MCF 10A (cell line): ENCODE measurements around the gene CHMP6. TPM values are rescaled to one million over a fixed set of nuclear protein-coding genes. Genes with fewer than 3 reads are reported as not detected.

ENCODE experiments used
- BruUV-seq: library from RNA; stranded (reverse); fragments of 400-500 nt; replicated peaks from 2 replicates; lab custom pipeline; 2021; lab: Mats Ljungman, UMichigan
- CTCF ChIA-PET: fragments of 300-600 bp; sonication (Branson Sonifier 250); formaldehyde crosslinking; extraction: SDS; loops from one replicate; lab custom pipeline; 2021; ENCODE audit warnings: antibody characterized with exemption, inconsistent platforms; lab: Yijun Ruan, JAX
- POLR2A ChIA-PET: fragments of 300-600, 350-650 bp; sonication (Branson Sonifier 250); formaldehyde crosslinking; extraction: SDS; loops from one replicate; lab custom pipeline; 2020; ENCODE audit warnings: antibody characterized with exemption, inconsistent platforms; lab: Yijun Ruan, JAX
- DNase-seq: peaks from one replicate; pipeline ENCODE4 v3.0.0-alpha.2; 2018; ENCODE audit not compliant: unreplicated experiment
- H3K27ac Mint-ChIP-seq: one replicate; pipeline ENCODE4 v1.8.0; 2022; ENCODE audit warnings: mild to moderate bottlenecking, low read depth, mixed read lengths; ENCODE audit not compliant: unreplicated experiment
- H3K27me3 Mint-ChIP-seq: one replicate; pipeline ENCODE4 v1.8.0; 2022; ENCODE audit warnings: mixed read lengths; ENCODE audit not compliant: insufficient read depth, unreplicated experiment
- H3K36me3 Mint-ChIP-seq: one replicate; pipeline ENCODE4 v1.8.0; 2022; ENCODE audit warnings: mild to moderate bottlenecking, moderate library complexity, mixed read lengths; ENCODE audit not compliant: insufficient read depth, unreplicated experiment
- H3K4me1 Mint-ChIP-seq: one replicate; pipeline ENCODE4 v1.8.0; 2022; ENCODE audit warnings: mixed read lengths; ENCODE audit not compliant: insufficient read depth, unreplicated experiment
- H3K4me3 Mint-ChIP-seq: one replicate; pipeline ENCODE4 v1.8.0; 2022; ENCODE audit warnings: mild to moderate bottlenecking, moderate library complexity, mixed read lengths; ENCODE audit not compliant: unreplicated experiment
- H3K9me3 Mint-ChIP-seq: one replicate; pipeline ENCODE4 v1.8.0; 2022; ENCODE audit warnings: mixed read lengths; ENCODE audit not compliant: unreplicated experiment
- CTCF ChIP-seq: fragments of 200-600 bp; IDR thresholded peaks from one replicate; pipeline ENCODE4 v1.8.0; 2022; ENCODE audit warnings: antibody characterized with exemption, mild to moderate bottlenecking; ENCODE audit not compliant: unreplicated experiment
- intact Hi-C: fragments of 100-400 bp; cut with micrococcal nuclease; formaldehyde crosslinking; loops from 2 replicates; pipeline ENCODE4 v1.14.1; 2022
- total RNA-seq: library from RNA; stranded (reverse); gene quantifications from 2 replicates; pipeline ENCODE4 v1.2.3, GENCODE V29; 2022

The CHMP6 gene
- total RNA-seq, 1 experiment from 2014 or later = 19.5 TPM

- TF ChIP-seq CTCF = peak; percentile 95
- no peaks in the 10 kb centered on the region for H3K36me3 Mint-ChIP-seq
- POLR2A ChIA-PET = interaction anchor here (0.7 kb wide), 1 partner anchor 554 kb away, joined by 3 read pairs; no protein-coding TSS in a partner anchor
- CTCF ChIA-PET = interaction anchor here (0.6 to 0.7 kb wide), 4 partner anchors 24 to 385 kb away, joined by 3 to 4 read pairs (median 4); no protein-coding TSS in a partner anchor
- H3K9me3 Mint-ChIP-seq = no peaks in the 10 kb centered on the region
- H3K27me3 Mint-ChIP-seq = peaks cover 16% of the 10 kb centered on the region
- H3K4me3 Mint-ChIP-seq = no peak overlapping the region
- no TSS peak for BruUV-seq
- peaks cover 11% of the 10 kb centered on the region for H3K4me1 Mint-ChIP-seq
- no peak for DNase-seq
- no peak overlapping the region for H3K27ac Mint-ChIP-seq
- intact Hi-C loops = loop anchor here (1.0 to 10.0 kb wide), 4 partner anchors 115 to 554 kb away; no protein-coding TSS in a partner anchor
Observed at GRCh38 chr17:80981062-80981902, 10.4 kb upstream of the CHMP6 start.

DNA sequence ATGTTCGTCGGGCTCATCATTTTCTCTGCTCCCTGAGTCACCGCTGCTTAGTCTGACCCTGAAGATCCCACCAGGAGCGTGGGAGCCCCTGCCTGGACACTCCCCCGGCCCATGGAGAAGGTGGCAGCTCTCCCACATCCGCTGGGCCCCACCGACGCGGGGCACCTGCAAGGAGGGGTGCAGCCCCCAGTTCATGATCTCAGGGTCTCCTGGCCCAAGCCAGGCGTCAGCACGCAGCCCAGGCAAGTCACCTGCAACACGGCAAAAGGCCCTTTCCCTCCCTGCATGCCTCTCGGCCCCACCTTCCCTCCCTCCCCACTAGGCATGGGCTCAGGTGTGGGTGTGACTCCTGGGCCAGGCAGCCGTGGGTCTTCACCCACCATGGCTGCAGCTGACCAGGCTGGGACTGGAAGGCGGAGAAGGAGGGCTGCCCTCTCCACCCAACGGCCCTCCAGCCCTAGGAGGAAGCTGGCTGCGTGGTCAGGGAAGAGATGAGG lies 9.7 kb upstream of the CHMP6 start:
- intact Hi-C loops = loop anchor here (1.0 to 10.0 kb wide), 4 partner anchors 116 to 555 kb away; no protein-coding TSS in a partner anchor
- H3K36me3 Mint-ChIP-seq = no peaks in the 10 kb centered on the region
- H3K9me3 Mint-ChIP-seq = no peaks in the 10 kb centered on the region
- no peak for DNase-seq
- POLR2A ChIA-PET = no interaction called here
- BruUV-seq = no TSS peak
- TF ChIP-seq CTCF = no peak
- peaks cover 16% of the 10 kb centered on the region for H3K27me3 Mint-ChIP-seq
- CTCF ChIA-PET = interaction anchor here (0.6 to 0.9 kb wide), 5 partner anchors 23 to 558 kb away, joined by 3 to 4 read pairs (median 4); no protein-coding TSS in a partner anchor
- no peak overlapping the region for H3K4me3 Mint-ChIP-seq
- H3K4me1 Mint-ChIP-seq = peaks cover 11% of the 10 kb centered on the region
- H3K27ac Mint-ChIP-seq = no peak overlapping the region

- Mint-ChIP-seq H3K27ac (no peak overlapping the region), H3K27me3 (peaks cover 16% of the 10 kb centered on the region), H3K4me1 (peaks cover 11% of the 10 kb centered on the region), H3K9me3 (no peaks in the 10 kb centered on the region), H3K36me3 (no peaks in the 10 kb centered on the region), H3K4me3 (no peak overlapping the region)
- ChIA-PET POLR2A (no interaction called here), CTCF (interaction anchor here (0.7 to 0.9 kb wide), 2 partner anchors 72 to 559 kb away, joined by 3 read pairs; no protein-coding TSS in a partner anchor)
- BruUV-seq = no TSS peak
- intact Hi-C loops = loop anchor here (5.0 to 10.0 kb wide), 2 partner anchors 122 to 555 kb away; no protein-coding TSS in a partner anchor
- DNase-seq = no peak
- no peak for TF ChIP-seq CTCF
Observed at GRCh38 chr17:80982426-80982974, 9.1 kb upstream of the CHMP6 start.

GRCh38 chr17:80983545-80983944 lies 8.1 kb upstream of the CHMP6 start:
- Mint-ChIP-seq H3K27me3 (peaks cover 16% of the 10 kb centered on the region), H3K27ac (no peak overlapping the region), H3K4me1 (peaks cover 11% of the 10 kb centered on the region), H3K4me3 (no peak overlapping the region), H3K9me3 (no peaks in the 10 kb centered on the region), H3K36me3 (no peaks in the 10 kb centered on the region)
- ChIA-PET POLR2A (no interaction called here), CTCF (interaction anchor here (0.7 kb wide), 1 partner anchor 1114 kb away, joined by 3 read pairs; no protein-coding TSS in a partner anchor)
- DNase-seq = no peak
- intact Hi-C loops = loop anchor here (5.0 to 10.0 kb wide), 2 partner anchors 121 to 556 kb away; no protein-coding TSS in a partner anchor
- TF ChIP-seq CTCF = no peak
- no TSS peak for BruUV-seq
